GM13977 (cell line): ENCODE measurements around the gene MYOCD.

Source experiments
- DNase-seq: peaks from one replicate; pipeline ENCODE4 v3.0.0; 2012; ENCODE audit warnings: low spot score
- in situ Hi-C: fragments of 300-500 bp; cut with MboI; formaldehyde crosslinking; loops from one replicate; pipeline ENCODE4 v1.12.0; 2022; ENCODE audit warnings: low sequenced_read_pairs, low pct_unique_long_range_greater_than_20kb, mixed read lengths, inconsistent platforms; ENCODE audit not compliant: unreplicated experiment
- TF ChIP-seq, protein P1 (sequence below): IDR thresholded peaks from 2 replicates; pipeline ENCODE4 v1.5.1; 2012; ENCODE audit warnings: mild to moderate bottlenecking, control low read depth; ENCODE audit not compliant: insufficient read depth; ENCODE audit errors: extremely low read depth, missing control alignments

MYOCD gene

DNA sequence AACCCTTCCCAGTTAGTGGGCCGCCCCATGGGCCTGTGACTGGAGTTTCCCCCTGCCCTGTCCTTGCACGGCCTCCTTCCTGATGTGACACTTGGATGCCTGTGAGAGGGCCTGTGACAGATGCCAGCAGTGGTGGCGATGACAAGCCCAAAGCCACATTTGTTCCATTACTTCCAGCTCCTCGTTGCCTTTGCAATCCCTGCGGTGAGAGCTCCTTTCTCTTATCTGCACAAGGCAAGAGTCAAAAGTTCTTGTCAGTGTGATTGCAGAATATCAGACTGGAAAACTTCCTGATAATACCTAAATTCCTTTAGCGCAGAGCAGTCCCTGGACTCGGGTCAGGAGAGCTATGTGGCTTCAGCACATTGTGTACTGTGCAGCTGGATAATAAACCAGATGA, 69.2 kb downstream of the MYOCD start:
- TF ChIP-seq, protein P1, sequence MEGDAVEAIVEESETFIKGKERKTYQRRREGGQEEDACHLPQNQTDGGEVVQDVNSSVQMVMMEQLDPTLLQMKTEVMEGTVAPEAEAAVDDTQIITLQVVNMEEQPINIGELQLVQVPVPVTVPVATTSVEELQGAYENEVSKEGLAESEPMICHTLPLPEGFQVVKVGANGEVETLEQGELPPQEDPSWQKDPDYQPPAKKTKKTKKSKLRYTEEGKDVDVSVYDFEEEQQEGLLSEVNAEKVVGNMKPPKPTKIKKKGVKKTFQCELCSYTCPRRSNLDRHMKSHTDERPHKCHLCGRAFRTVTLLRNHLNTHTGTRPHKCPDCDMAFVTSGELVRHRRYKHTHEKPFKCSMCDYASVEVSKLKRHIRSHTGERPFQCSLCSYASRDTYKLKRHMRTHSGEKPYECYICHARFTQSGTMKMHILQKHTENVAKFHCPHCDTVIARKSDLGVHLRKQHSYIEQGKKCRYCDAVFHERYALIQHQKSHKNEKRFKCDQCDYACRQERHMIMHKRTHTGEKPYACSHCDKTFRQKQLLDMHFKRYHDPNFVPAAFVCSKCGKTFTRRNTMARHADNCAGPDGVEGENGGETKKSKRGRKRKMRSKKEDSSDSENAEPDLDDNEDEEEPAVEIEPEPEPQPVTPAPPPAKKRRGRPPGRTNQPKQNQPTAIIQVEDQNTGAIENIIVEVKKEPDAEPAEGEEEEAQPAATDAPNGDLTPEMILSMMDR, result no peak
- no peak for DNase-seq
- in situ Hi-C loops, result no loop called here

DNA sequence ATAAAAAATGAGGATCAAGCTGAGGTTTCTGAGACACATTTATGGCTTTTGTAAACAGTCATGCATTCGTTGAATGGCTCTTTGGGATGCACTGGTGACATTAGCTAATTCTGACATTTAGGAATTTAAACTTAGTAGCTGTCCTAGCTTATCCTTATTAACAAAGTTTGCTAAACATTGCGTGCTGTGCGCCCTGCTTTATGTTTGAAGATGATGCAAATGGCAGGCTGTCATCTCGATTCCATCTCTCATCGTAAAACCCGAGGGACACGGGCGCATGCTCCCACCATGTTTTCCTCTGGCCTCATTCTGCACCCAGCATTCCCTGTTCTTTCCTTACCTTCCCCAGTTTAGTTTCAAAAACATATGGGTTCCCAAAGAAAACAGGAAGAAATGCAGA, 69.8 kb downstream of the MYOCD start:
- TF ChIP-seq, protein P1, result no peak
- in situ Hi-C loops, result no loop called here
- DNase-seq, result no peak

GRCh38 chr17:12736526-12736925, 70.8 kb downstream of the MYOCD start:
- DNase-seq, result no peak
- TF ChIP-seq, protein P1, result no peak
- in situ Hi-C loops, result no loop called here

DNA sequence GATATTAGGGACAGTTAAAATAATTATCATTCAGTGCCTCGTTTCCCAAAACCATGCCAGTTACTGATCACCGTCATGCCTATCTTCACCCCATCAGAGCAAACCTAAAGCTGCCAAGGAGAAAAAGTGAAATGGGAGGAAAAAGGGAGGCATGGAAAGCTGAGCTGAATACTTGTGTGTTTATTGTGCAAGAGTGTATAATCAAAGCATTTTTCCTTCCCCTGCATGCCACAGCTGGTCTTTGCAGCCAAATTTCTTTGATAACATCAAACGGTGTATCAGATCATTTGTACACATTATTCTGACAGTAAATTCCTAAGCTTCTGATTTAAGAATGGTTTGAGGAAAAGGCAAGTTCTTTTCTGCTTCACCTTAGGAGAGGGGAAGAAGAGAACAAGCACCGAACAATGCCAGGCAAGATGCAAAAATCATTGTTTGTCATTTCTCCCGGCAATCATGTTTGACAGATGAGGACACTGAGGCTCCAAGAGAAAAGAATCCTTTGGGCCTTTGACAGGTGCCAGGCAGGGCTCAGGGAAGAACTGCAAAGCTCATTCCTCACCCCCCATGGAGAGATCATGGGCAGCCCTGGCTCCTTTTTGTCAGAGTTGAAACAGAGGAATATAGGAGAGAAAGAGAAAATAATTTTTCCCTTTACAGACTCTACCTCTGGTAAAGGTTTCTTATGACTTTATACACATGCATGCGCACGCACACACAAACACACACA, 72.2 kb downstream of the MYOCD start:
- TF ChIP-seq, protein P1, result no peak
- in situ Hi-C loops, result no loop called here
- no peak for DNase-seq

GRCh38 chr17:12738624-12739023, 72.9 kb downstream of the MYOCD start:
- TF ChIP-seq, protein P1, result no peak
- in situ Hi-C loops, result no loop called here
- DNase-seq, result no peak

DNA sequence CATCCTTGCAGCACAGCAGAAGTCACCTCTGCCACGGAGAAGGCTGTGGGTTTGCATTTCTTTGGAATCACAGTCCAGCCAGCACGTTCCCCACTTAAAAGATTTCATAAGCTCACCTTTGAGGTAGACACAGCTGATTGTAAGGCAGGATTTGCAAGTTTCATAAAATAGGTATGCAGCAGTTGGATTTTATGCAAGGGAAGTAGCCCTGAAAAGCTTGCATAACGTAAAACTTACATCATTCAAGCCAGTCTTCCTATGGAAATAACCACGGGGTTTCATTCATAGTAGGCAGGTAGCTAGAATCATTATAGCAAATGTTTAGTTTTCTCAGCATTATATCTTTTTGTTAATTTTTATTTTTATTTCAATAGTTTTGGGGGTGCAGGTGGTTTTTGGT, 73.8 kb downstream of the MYOCD start:
- DNase-seq, result no peak
- in situ Hi-C loops, result no loop called here
- TF ChIP-seq, protein P1, result no peak
